ENCODE results near the gene TNIP2. TPM values are rescaled to one million over a fixed set of nuclear protein-coding genes. Genes with fewer than 3 reads are reported as not detected.

Gene TNIP2
- total and polyA plus RNA-seq, 3 donors from 2014 or later, result 35.1 to 108 (median 99.7) TPM

DNA sequence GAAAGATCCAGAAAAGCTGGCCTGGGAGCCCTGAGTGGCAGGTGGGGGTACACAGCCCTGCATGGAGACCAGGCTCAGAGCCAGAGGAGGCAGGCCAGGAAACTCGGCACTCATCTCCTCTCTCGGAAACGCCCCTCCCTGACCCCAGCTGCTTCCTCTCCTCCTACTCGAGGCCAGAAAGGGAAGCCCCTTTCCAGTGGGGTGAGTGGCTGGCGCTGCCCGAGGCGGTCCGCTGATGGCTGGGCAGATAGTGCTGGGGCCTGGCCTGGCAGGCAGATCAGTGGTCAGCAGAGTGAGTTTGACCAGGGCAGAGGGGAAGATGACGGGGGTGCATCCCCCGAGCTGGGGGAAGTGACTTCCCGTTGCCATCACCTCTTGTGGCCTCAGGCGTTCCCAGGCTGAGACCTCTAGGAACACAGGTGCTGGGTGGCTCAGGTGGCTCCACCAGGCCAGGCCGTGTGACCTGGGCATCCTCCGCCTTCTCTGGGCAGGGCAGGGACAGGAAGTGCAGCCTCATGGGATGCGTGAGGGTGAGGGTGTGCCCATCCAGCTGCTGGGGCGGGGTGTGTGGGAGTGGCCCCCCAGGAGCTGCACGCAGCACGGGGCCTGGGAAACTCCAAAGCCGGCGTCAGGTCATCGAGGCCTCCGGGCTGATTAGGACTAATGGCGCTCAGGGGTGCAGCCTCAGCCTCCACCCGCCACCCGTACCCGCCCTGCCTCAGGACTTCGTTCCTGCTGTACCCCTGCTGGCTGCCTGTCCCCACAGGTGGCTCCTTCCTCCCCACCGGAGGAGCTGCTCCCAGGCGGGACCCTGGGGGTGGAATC is 42.5 kb upstream of the TNIP2 start:
- Histone ChIP-seq H3K36me3 (ENCODE audit: low read depth, missing control alignments) (no peaks in the 10 kb centered on the region), H3K4me3 (no peak overlapping the region), H3K27ac (peak overlapping the region; percentile 39 to 87), H3K27me3 (no peaks in the 10 kb centered on the region), H3K4me1 (peaks cover 83% of the 10 kb centered on the region), H3K9me3 (no peaks in the 10 kb centered on the region)
- TF ChIP-seq POLR2A (IDR thresholded peaks at IDR 0.05), result no peak
- TF ChIP-seq, protein P1, sequence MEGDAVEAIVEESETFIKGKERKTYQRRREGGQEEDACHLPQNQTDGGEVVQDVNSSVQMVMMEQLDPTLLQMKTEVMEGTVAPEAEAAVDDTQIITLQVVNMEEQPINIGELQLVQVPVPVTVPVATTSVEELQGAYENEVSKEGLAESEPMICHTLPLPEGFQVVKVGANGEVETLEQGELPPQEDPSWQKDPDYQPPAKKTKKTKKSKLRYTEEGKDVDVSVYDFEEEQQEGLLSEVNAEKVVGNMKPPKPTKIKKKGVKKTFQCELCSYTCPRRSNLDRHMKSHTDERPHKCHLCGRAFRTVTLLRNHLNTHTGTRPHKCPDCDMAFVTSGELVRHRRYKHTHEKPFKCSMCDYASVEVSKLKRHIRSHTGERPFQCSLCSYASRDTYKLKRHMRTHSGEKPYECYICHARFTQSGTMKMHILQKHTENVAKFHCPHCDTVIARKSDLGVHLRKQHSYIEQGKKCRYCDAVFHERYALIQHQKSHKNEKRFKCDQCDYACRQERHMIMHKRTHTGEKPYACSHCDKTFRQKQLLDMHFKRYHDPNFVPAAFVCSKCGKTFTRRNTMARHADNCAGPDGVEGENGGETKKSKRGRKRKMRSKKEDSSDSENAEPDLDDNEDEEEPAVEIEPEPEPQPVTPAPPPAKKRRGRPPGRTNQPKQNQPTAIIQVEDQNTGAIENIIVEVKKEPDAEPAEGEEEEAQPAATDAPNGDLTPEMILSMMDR (IDR thresholded peaks at IDR 0.05), result no peak
- DNase-seq, result no peak
- intact Hi-C loops (cut with DNase I; ENCODE audit: low total_unique reads), result no loop called here
- 62 to 69% methylated on average over 20 to 29 of the region's 29 CpGs for WGBS, 2 donors

DNA sequence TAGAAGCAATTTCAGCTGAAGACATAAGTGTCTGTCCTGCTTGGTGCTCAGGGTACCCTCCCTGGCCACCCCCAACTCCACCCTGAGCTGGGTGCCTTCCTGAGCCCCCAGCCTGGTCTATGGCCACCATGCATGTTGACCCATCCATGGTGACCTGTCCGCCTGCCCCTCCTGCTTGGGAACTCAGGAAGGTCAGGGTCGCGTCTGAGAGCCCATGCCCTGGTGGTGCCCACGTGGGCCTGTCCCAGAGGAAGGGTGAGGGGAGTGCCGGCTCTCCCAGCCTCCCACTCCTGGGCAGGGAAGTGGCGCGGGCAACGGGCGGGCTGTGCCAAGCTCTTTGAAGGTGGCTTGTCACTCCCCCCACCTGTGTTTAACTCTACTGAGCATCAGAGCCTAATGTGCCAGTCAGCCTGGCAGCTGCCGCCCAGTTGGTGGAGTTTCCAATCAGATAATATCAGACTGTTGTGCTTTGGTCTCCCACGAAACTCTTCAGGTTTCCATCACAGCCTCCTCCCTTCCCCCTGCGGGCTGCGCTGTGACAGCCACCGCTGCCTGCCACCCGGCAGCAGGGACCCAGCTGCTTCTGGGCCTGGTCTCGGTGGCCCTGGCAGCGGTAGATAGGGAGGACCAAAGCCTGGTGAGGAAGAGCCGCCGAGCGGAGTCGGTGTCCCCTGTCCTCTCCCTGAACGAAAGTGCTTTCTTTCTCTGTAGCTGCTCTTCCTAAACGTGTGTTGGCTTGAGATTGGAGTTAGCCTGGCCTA is 41.6 kb upstream of the TNIP2 start:
- no peak for TF ChIP-seq POLR2A (IDR thresholded peaks at IDR 0.05)
- TF ChIP-seq, protein P1 (IDR thresholded peaks at IDR 0.05), result no peak
- intact Hi-C loops (cut with DNase I; ENCODE audit: low total_unique reads), result no loop called here
- Histone ChIP-seq H3K27ac (peak overlapping the region; percentile 39 to 87), H3K4me1 (peaks cover 85% of the 10 kb centered on the region), H3K4me3 (no peak overlapping the region), H3K9me3 (no peaks in the 10 kb centered on the region), H3K36me3 (ENCODE audit: low read depth, missing control alignments) (no peaks in the 10 kb centered on the region), H3K27me3 (no peaks in the 10 kb centered on the region)
- DNase-seq, result no peak
- 65 to 81% methylated on average over 16 to 23 of the region's 23 CpGs for WGBS, 2 donors

DNA sequence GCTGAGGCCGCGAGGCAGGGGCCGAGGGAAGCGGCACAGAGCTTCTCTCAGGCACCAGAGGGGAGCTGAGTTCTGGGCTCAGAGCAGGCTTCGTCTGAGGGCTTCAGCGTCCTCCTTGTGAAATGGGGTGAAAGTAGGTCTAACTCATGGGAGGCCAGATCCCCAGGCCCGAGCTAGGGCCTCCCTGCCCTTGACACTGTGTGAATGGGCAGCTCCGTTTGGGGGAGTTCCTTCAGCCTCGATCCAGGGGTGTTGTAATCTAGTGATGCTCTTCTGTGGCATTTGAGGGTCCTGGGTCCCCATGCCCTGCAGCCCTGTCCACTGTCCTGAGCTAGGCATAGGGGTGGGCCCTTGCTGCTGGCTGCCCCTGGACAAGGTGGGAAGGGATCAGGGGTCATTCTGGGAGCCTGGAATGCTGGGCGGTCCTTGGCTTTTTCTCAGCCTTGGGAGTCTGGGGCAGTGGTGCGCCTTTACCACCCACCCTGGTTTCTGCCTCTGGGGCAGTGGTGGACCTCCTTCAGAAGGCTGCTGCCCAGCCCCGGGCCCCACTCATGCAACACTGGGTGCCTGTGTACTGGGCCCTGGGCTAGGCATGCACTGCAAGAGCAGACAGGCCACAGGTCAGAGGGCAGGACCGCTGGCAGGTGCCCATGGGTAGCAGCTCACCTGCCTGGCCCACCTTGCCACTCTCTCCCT is 40.9 kb upstream of the TNIP2 start:
- intact Hi-C loops (cut with DNase I; ENCODE audit: low total_unique reads), result no loop called here
- H3K27ac ChIP-seq, result peak overlapping the region; percentile 51 to 87
- DNase-seq, result no peak
- H3K27me3 ChIP-seq, result no peaks in the 10 kb centered on the region
- TF ChIP-seq POLR2A (IDR thresholded peaks at IDR 0.05), result no peak
- TF ChIP-seq, protein P1 (IDR thresholded peaks at IDR 0.05), result no peak
- H3K4me3 ChIP-seq, result no peak overlapping the region
- peaks cover 92% of the 10 kb centered on the region for H3K4me1 ChIP-seq
- H3K9me3 ChIP-seq, result no peaks in the 10 kb centered on the region
- WGBS, 2 donors, result 75% methylated on average over 13 of the region's 13 CpGs; no CpG with 5 or more reads in 1 of the 2 donors
- no peaks in the 10 kb centered on the region for H3K36me3 ChIP-seq (ENCODE audit: low read depth, missing control alignments)

DNA sequence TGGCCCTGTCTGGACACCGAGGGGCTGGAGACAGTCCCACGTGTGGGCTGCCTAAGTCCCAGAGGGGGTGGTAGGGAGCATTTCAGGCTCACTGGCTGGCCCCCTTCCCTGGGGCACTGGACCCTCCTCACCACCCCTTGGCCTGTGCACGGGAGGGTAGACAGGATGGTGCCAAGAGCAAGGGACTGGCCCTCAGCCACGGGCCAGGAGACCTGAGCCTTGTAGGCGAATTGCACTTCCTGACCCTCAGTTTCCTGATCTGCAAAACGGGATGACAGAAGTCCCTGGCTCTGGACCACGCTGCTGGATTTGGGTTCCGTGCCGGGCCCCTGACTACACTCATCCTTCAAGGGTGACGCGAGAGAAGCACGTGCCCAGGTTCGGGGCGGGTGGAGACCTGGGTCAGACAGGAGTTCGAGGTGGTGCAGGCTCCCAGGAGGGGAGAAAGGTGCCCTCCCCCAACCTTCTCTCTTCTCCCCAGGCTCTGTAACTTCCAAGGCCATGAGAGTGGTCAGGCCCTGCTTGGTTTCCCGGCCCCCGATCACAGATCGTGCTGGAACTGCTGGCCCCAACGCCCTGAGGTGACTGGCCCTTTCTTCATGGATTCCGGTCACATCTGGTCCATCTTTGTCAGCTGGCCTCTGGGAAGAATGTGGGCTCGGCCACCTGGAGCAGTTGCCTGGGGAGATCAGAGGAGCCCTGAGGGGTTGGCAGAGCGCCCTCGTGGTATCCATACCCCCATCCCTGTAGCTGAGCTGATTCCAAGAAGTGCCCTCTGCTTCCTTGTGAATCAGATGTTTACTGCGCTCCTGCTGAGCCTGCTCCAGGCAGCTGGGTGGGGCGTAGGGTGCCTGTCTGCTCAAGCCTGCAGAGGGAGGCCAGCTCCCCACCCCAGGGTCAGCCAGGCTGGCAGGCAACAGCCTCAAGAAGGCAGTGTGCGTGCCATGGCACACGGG is 40.0 kb upstream of the TNIP2 start:
- Histone ChIP-seq H3K9me3 (no peaks in the 10 kb centered on the region), H3K27me3 (no peaks in the 10 kb centered on the region), H3K4me3 (no peak overlapping the region), H3K36me3 (ENCODE audit: low read depth, missing control alignments) (no peaks in the 10 kb centered on the region), H3K4me1 (peaks cover 89% of the 10 kb centered on the region), H3K27ac (peak overlapping the region; percentile 51 to 80)
- intact Hi-C loops (cut with DNase I; ENCODE audit: low total_unique reads), result no loop called here
- TF ChIP-seq, protein P1 (IDR thresholded peaks at IDR 0.05), result no peak
- no peak for TF ChIP-seq POLR2A (IDR thresholded peaks at IDR 0.05)
- 60 to 77% methylated on average over 7 to 26 of the region's 27 CpGs for WGBS, 2 donors
- DNase-seq, result no peak
